Measurements from ENCODE around the gene NR1H2.

NR1H2 gene

DNA sequence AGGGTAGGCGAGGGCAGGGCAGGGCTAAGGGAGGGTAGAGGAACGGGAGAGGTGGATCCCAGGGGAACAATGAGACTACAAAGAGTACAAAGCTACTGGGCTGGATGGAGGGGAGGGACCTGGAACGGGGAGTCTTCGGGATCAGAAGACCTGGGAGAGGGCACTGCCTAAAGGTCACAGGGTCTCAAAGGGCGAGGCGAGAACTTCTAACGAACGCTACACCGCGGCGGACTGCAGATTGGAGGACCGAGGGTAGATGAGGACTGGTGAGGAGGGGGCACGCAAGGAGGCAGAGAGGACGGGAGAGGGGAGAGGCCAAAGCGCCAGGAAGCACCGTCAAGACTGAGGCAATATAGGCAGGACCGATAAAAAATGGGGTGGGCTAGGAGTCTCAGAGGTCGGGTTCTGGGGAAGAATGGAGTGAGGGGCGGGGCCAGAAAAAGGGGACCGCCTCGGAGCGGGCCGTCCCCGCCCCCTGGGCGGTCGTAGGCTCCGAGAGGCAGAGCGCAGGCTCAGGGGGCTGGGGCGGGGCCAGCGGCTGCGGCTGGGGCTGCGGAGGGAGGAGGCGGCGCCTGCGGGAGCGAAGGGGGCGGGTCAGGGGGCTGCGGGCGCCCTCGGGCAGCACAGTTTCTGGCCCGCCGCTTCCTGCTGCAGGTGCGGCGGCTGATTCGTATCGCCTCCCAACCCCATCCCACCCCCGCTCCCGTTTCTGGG, 45.7 kb upstream of the NR1H2 start:
- peak overlapping the region; percentile 99 for H3K4me2 ChIP-seq (ENCODE audit: low read length)
- H4K20me1 ChIP-seq (ENCODE audit: insufficient read depth, low read length), result peaks cover 21% of the 10 kb centered on the region
- peak overlapping the region; percentile 95 for H3K9ac ChIP-seq (ENCODE audit: low read length)
- H3K27me3 ChIP-seq (ENCODE audit: low read depth, low read length), result no peaks in the 10 kb centered on the region
- peaks cover 36% of the 10 kb centered on the region for H3K36me3 ChIP-seq (replicated peaks; ENCODE audit: low read depth, low read length)
- H3K27ac ChIP-seq (ENCODE audit: low read length), result peak overlapping the region; percentile 97
- no peak for TF ChIP-seq EZH2phosphoT487 (IDR thresholded peaks at IDR 0.05; ENCODE audit: low read depth)
- TF ChIP-seq, protein P1, sequence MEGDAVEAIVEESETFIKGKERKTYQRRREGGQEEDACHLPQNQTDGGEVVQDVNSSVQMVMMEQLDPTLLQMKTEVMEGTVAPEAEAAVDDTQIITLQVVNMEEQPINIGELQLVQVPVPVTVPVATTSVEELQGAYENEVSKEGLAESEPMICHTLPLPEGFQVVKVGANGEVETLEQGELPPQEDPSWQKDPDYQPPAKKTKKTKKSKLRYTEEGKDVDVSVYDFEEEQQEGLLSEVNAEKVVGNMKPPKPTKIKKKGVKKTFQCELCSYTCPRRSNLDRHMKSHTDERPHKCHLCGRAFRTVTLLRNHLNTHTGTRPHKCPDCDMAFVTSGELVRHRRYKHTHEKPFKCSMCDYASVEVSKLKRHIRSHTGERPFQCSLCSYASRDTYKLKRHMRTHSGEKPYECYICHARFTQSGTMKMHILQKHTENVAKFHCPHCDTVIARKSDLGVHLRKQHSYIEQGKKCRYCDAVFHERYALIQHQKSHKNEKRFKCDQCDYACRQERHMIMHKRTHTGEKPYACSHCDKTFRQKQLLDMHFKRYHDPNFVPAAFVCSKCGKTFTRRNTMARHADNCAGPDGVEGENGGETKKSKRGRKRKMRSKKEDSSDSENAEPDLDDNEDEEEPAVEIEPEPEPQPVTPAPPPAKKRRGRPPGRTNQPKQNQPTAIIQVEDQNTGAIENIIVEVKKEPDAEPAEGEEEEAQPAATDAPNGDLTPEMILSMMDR (IDR thresholded peaks at IDR 0.05; ENCODE audit: low read depth, low read length), result no peak
- H2AFZ ChIP-seq (ENCODE audit: low read depth, low read length), result no peak overlapping the region
- H3K4me3 ChIP-seq (ENCODE audit: low read length), result peak overlapping the region; percentile 77
- H3K9me3 ChIP-seq (ENCODE audit: insufficient read depth, low read length), result 0 out of 2 replicates have a peak, but pooled peaks cover 6% of the 10 kb centered on the region
- H3K4me1 ChIP-seq (ENCODE audit: low read length), result peaks cover 60% of the 10 kb centered on the region
- peaks cover 20% of the 10 kb centered on the region; the same call in 1 of the 2 replicates for H3K79me2 ChIP-seq (ENCODE audit: low read length)

DNA sequence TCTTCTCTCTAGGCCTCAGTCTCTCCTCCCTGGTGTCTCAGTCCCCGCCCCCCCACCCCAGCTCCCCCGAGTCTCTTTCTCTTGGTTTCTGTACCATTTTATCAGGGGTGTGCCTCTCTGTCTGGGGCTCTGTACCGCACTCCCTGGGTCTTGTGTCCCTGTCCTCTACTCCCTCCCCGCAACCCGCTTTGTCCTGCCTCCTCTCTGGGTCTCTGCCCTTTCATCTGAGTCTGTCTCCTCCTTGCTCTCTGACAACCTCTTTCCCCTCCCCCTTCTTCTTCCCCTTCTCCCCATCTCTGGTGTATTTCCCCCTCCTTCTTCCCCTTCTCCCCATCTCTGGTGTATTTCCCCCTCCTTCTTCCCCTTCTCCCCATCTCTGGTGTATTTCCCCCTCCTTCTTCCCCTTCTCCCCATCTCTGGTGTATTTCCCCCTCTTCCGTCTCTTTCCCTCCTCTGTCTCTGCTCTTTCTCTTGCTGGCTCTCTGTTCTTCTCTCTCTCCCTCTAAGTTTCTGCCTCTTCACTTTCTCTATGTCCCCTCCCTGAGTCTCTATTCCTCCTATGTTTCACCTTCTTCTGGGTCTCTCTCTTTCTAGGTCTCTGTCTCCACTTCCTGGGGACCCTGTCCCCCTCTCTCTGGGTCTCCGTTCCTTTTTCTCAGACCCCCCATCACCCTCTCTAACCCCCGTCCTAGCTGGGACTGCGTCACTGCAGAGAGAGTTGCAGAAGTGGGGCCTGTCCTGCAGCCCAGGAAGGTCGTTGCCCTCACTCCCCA, 44.9 kb upstream of the NR1H2 start:
- H3K4me3 ChIP-seq (ENCODE audit: low read length), result peak overlapping the region; percentile 77
- peak overlapping the region; percentile 99 for H3K4me2 ChIP-seq (ENCODE audit: low read length)
- peaks cover 44% of the 10 kb centered on the region for H3K36me3 ChIP-seq (replicated peaks; ENCODE audit: low read depth, low read length)
- H3K9me3 ChIP-seq (ENCODE audit: insufficient read depth, low read length), result 0 out of 2 replicates have a peak, but pooled peaks cover 6% of the 10 kb centered on the region
- TF ChIP-seq, protein P1 (IDR thresholded peaks at IDR 0.05; ENCODE audit: low read depth, low read length), result no peak
- no peak for TF ChIP-seq EZH2phosphoT487 (IDR thresholded peaks at IDR 0.05; ENCODE audit: low read depth)
- peak overlapping the region; percentile 97 for H3K27ac ChIP-seq (ENCODE audit: low read length)
- H3K9ac ChIP-seq (ENCODE audit: low read length), result peak overlapping the region; percentile 95
- H3K4me1 ChIP-seq (ENCODE audit: low read length), result peaks cover 62% of the 10 kb centered on the region
- H3K79me2 ChIP-seq (ENCODE audit: low read length), result peaks cover 26% of the 10 kb centered on the region; the same call in 1 of the 2 replicates
- H3K27me3 ChIP-seq (ENCODE audit: low read depth, low read length), result no peaks in the 10 kb centered on the region
- no peak overlapping the region for H2AFZ ChIP-seq (ENCODE audit: low read depth, low read length)
- peaks cover 28% of the 10 kb centered on the region for H4K20me1 ChIP-seq (ENCODE audit: insufficient read depth, low read length)

DNA sequence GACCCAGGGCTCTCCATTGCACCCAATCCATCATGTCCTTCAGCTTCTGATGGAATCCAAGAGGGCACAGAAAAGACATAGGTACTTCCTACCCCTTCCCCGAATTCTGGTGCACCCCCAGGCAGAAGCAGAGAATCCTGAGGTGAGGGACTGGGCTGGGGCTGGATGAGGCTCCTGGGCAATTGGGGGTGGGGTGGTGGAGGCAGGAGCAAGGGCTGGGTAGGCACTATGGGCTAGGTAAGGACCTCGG, 44.3 kb upstream of the NR1H2 start:
- H3K9ac ChIP-seq (ENCODE audit: low read length), result peak overlapping the region; percentile 95
- no peak overlapping the region for H2AFZ ChIP-seq (ENCODE audit: low read depth, low read length)

More for the DNA sequence above, 44.3 kb upstream of the NR1H2 start:
- peaks cover 49% of the 10 kb centered on the region for H3K36me3 ChIP-seq (replicated peaks; ENCODE audit: low read depth, low read length)
- H3K27me3 ChIP-seq (ENCODE audit: low read depth, low read length), result no peaks in the 10 kb centered on the region
- H3K9me3 ChIP-seq (ENCODE audit: insufficient read depth, low read length), result 0 out of 2 replicates have a peak, but pooled peaks cover 6% of the 10 kb centered on the region
- peaks cover 31% of the 10 kb centered on the region for H3K79me2 ChIP-seq (ENCODE audit: low read length)
- H3K4me3 ChIP-seq (ENCODE audit: low read length), result peak overlapping the region; percentile 77
- H4K20me1 ChIP-seq (ENCODE audit: insufficient read depth, low read length), result peaks cover 34% of the 10 kb centered on the region
- no peak for TF ChIP-seq EZH2phosphoT487 (IDR thresholded peaks at IDR 0.05; ENCODE audit: low read depth)
- TF ChIP-seq, protein P1 (IDR thresholded peaks at IDR 0.05; ENCODE audit: low read depth, low read length), result no peak
- peaks cover 67% of the 10 kb centered on the region for H3K4me1 ChIP-seq (ENCODE audit: low read length)
- H3K27ac ChIP-seq (ENCODE audit: low read length), result peak overlapping the region; percentile 97
- peak overlapping the region; percentile 99 for H3K4me2 ChIP-seq (ENCODE audit: low read length)
